Stimulated activated CD4-positive, alpha-beta T cell treated with anti-CD3 and anti-CD28 coated beads, TNF-alpha, amount 100 ng/mL, for 24 hours (primary cell): ENCODE results near the gene LEP.

Source experiments
- DNase-seq, 3 experiments: peaks; one replicate each; pipeline ENCODE4 v3.0.0-alpha.2; 2020; ENCODE audit warnings: low read depth in 3 of 3

LEP gene

GRCh38 chr7:128244861-128245260 lies 3.8 kb downstream of the LEP start:
- no peak for DNase-seq

GRCh38 chr7:128247108-128247507 lies 6.0 kb downstream of the LEP start:
- DNase-seq = no peak

- DNase-seq = no peak
Measured at GRCh38 chr7:128247640-128248194, 6.6 kb downstream of the LEP start.

GRCh38 chr7:128251337-128251736 lies 10.3 kb downstream of the LEP start:
- DNase-seq = no peak

GRCh38 chr7:128253701-128254100 lies 12.6 kb downstream of the LEP start:
- DNase-seq = no peak

- no peak for DNase-seq
Measured at GRCh38 chr7:128254470-128254869, 13.4 kb downstream of the LEP start.

GRCh38 chr7:128255271-128255670 lies 14.2 kb downstream of the LEP start:
- DNase-seq = no peak

GRCh38 chr7:128257458-128257857 lies 16.4 kb downstream of the LEP start:
- DNase-seq = no peak

- no peak for DNase-seq
Measured at GRCh38 chr7:128259131-128260061, 18.3 kb downstream of the LEP start.

GRCh38 chr7:128260069-128260795 lies 19.2 kb downstream of the LEP start:
- no peak for DNase-seq

- DNase-seq = no peak
Measured at GRCh38 chr7:128262273-128263028, 21.4 kb downstream of the LEP start.

- no peak for DNase-seq
Measured at GRCh38 chr7:128263420-128263819, 22.3 kb downstream of the LEP start.

- DNase-seq = no peak
Measured at GRCh38 chr7:128264477-128264876, 23.4 kb downstream of the LEP start.

GRCh38 chr7:128265156-128265905 lies 24.3 kb downstream of the LEP start:
- no peak for DNase-seq

GRCh38 chr7:128265906-128266300 lies 24.8 kb downstream of the LEP start:
- DNase-seq = no peak

- DNase-seq = no peak
Measured at GRCh38 chr7:128266529-128266882, 25.4 kb downstream of the LEP start.

- DNase-seq = no peak
Measured at GRCh38 chr7:128266883-128267594, 26.0 kb downstream of the LEP start.

- DNase-seq = no peak
Measured at GRCh38 chr7:128267595-128267924, 26.5 kb downstream of the LEP start.

GRCh38 chr7:128268233-128268632 lies 27.2 kb downstream of the LEP start:
- no peak for DNase-seq

- no peak for DNase-seq
Measured at GRCh38 chr7:128270826-128271272, 29.8 kb downstream of the LEP start.

- DNase-seq = no peak
Measured at GRCh38 chr7:128271471-128271941, 30.4 kb downstream of the LEP start.
